Prostate gland (tissue), 2 donors: Measurements from ENCODE around the gene DCAF7. TPM values are rescaled to one million over a fixed set of nuclear protein-coding genes. Genes with fewer than 3 reads are reported as not detected.

Experiments
- DNase-seq: peaks from one replicate; pipeline ENCODE4 v3.0.0-alpha.2; 2019; ENCODE audit warnings: low spot score
- H3K27ac ChIP-seq, 2 donors: fragments of 200-600 bp; sonication (generic); 2 replicates each; pipeline ENCODE4 v1.5.1; 2017 to 2019
- H3K27me3 ChIP-seq: fragments of 200-600 bp; sonication (generic); replicated peaks from 2 replicates; pipeline ENCODE4 v1.5.1; 2019; ENCODE audit not compliant: insufficient read depth
- H3K36me3 ChIP-seq, 2 donors: fragments of 200-600 bp; sonication (generic); 1 replicate in 1 of 2; 2 replicates in 1 of 2; pipeline versions ENCODE4 v1.5.1 to v1.8.1; 2017 to 2019
- H3K4me1 ChIP-seq: fragments of 200-600 bp; sonication (generic); replicated peaks from 2 replicates; pipeline ENCODE4 v1.5.1; 2019
- H3K4me3 ChIP-seq, 2 donors: fragments of 200-600 bp; sonication (generic); 2 replicates each; pipeline ENCODE4 v1.5.1; 2017 to 2019
- H3K9me3 ChIP-seq: fragments of 200-600 bp; sonication (generic); 2 replicates; pipeline ENCODE4 v1.5.1; 2017
- CTCF ChIP-seq, 4 experiments: fragments of 200-600 bp in 2 of 4; fragments of 450-650 bp in 2 of 4; sonication (generic) in 2 of 4; IDR thresholded peaks; 1 replicate in 3 of 4; 2 replicates in 1 of 4; pipeline ENCODE4 v1.5.1; 2016 to 2019; ENCODE audit warnings: antibody characterized with exemption in 4 of 4, mild to moderate bottlenecking in 2 of 4, moderate library complexity in 2 of 4
- POLR2A ChIP-seq: fragments of 450-650 bp; IDR thresholded peaks from one replicate; pipeline ENCODE4 v1.6.1; 2016; ENCODE audit warnings: antibody characterized with exemption, mild to moderate bottlenecking
- POLR2AphosphoS5 ChIP-seq: sonication (generic); formaldehyde crosslinking; IDR thresholded peaks from one replicate; pipeline ENCODE4 v1.6.1; 2017; ENCODE audit warnings: antibody characterized with exemption
- WGBS: methylation state at CpG from one replicate; pipeline ENCODE4 v1.1.5; 2018; 5-methylcytosine and 5-hydroxymethylcytosine counted together
- intact Hi-C: fragments of 100-400 bp; cut with DNase I; formaldehyde crosslinking; loops from one replicate; pipeline ENCODE4 v1.14.2; 2022
- total RNA-seq, 2 donors: library from RNA; depleted of rRNA; stranded (reverse); fragments of >200 nt; gene quantifications; one replicate each; pipeline ENCODE4 v1.1.0, GENCODE V29; 2016

The DCAF7 gene
- total RNA-seq, 2 donors from 2014 or later: 48.9 to 68.6 TPM

GRCh38 chr17:63550817-63551639, 751 bp downstream of the DCAF7 start:
- Histone ChIP-seq H3K27me3 (no peaks in the 10 kb centered on the region), H3K4me3 (peak overlapping the region; percentile 73 to 84), H3K27ac (peak overlapping the region; percentile 81 to 83), H3K4me1 (peaks cover 9% of the 10 kb centered on the region), H3K36me3 (no peaks in the 10 kb centered on the region), H3K9me3 (no peaks in the 10 kb centered on the region)
- no peak for DNase-seq
- no peak for TF ChIP-seq POLR2AphosphoS5
- TF ChIP-seq CTCF (IDR thresholded peaks at IDR 0.05): no peak
- no peak for TF ChIP-seq POLR2A
- WGBS: under 1% methylated on average over 30 of the region's 32 CpGs
- intact Hi-C loops: loop anchor here (5.0 kb wide), 2 partner anchors 71 to 104 kb away; partner anchors contain the start of genes CYB561 and MAP3K3

GRCh38 chr17:63552211-63552610, 1.9 kb downstream of the DCAF7 start:
- intact Hi-C loops: loop anchor here (5.0 kb wide), 2 partner anchors 70 to 105 kb away; partner anchors contain the start of genes CYB561 and MAP3K3
- Histone ChIP-seq H3K36me3 (no peaks in the 10 kb centered on the region), H3K27me3 (no peaks in the 10 kb centered on the region), H3K9me3 (no peaks in the 10 kb centered on the region), H3K27ac (no peak overlapping the region), H3K4me3 (peak overlapping the region; percentile 73 to 84), H3K4me1 (peaks cover 9% of the 10 kb centered on the region)
- no peak for DNase-seq
- 47% methylated on average over 6 of the region's 6 CpGs for WGBS
- TF ChIP-seq CTCF (IDR thresholded peaks at IDR 0.05): no peak
- TF ChIP-seq POLR2AphosphoS5: no peak
- no peak for TF ChIP-seq POLR2A

- WGBS: 57% methylated on average over 7 of the region's 7 CpGs
- Histone ChIP-seq H3K27ac (no peak overlapping the region), H3K9me3 (no peaks in the 10 kb centered on the region), H3K36me3 (no peaks in the 10 kb centered on the region), H3K27me3 (no peaks in the 10 kb centered on the region), H3K4me1 (peaks cover 9% of the 10 kb centered on the region), H3K4me3 (no peak overlapping the region)
- intact Hi-C loops: no loop called here
- no peak for DNase-seq
- TF ChIP-seq POLR2AphosphoS5 (no peak), POLR2A (no peak), CTCF (IDR thresholded peaks at IDR 0.05) (no peak)
Measured at GRCh38 chr17:63555500-63556156, 5.4 kb downstream of the DCAF7 start.

- DNase-seq: no peak
- H3K27ac ChIP-seq: no peak overlapping the region
- no peak overlapping the region for H3K4me3 ChIP-seq
- H3K27me3 ChIP-seq: no peaks in the 10 kb centered on the region
- no peaks in the 10 kb centered on the region for H3K9me3 ChIP-seq
- H3K36me3 ChIP-seq: no peaks in the 10 kb centered on the region
- intact Hi-C loops: no loop called here
- 94% methylated on average over 2 of the region's 2 CpGs for WGBS
- H3K4me1 ChIP-seq: peaks cover 9% of the 10 kb centered on the region
- no peak for TF ChIP-seq POLR2AphosphoS5
- TF ChIP-seq CTCF (IDR thresholded peaks at IDR 0.05): no peak
- no peak for TF ChIP-seq POLR2A
Measured at GRCh38 chr17:63557416-63557815, 7.1 kb downstream of the DCAF7 start.
